Measurements from ENCODE around the gene FBXO34.
A peak's percentile ranks its signal among the peaks of the same experiment; 100 is the strongest.

Gene FBXO34

DNA sequence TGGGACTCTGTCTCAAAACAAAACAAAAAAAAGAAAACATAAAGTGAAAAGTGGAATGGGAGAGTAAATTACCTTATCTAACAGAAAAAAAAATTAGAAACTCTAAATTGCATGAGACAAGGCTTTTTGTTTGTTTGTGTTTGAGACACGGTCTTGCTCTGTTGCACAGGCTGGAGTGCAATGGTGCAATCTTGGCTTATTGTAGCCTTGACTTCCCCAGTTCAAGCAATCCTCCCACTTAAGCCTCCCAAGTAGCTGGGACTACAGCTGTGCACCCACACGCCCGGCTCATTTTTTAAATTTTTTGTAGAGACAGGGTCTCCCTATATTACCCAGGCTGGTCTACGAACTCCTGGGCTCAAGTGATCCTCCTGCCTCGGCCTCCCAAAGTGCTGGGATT, 17.9 kb upstream of the FBXO34 start:
- DNase-seq (ENCODE audit: low spot score), result no peak
- TF ChIP-seq, protein P1, sequence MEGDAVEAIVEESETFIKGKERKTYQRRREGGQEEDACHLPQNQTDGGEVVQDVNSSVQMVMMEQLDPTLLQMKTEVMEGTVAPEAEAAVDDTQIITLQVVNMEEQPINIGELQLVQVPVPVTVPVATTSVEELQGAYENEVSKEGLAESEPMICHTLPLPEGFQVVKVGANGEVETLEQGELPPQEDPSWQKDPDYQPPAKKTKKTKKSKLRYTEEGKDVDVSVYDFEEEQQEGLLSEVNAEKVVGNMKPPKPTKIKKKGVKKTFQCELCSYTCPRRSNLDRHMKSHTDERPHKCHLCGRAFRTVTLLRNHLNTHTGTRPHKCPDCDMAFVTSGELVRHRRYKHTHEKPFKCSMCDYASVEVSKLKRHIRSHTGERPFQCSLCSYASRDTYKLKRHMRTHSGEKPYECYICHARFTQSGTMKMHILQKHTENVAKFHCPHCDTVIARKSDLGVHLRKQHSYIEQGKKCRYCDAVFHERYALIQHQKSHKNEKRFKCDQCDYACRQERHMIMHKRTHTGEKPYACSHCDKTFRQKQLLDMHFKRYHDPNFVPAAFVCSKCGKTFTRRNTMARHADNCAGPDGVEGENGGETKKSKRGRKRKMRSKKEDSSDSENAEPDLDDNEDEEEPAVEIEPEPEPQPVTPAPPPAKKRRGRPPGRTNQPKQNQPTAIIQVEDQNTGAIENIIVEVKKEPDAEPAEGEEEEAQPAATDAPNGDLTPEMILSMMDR (IDR thresholded peaks at IDR 0.05; ENCODE audit: extremely low read depth, missing control alignments), result no peak

DNA sequence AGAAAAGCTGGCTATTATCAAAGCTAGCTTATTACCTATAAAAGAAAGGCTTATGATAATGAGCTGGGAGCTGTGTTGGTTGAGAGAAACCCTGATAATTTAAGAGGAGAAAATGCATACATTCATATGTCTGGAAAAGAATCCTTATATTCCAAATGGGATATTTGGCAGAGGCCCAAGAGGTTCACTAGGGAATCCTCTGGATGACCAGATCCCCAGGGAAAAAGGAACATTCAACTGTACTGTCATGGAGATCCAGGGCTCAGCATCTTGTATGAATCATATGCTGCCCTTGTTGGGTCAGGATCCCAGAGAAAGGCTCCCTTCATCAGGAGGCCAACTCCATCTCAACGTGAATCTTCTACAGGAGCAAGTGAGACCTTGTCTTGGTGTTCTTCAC, 16.6 kb upstream of the FBXO34 start:
- DNase-seq (ENCODE audit: low spot score), result no peak
- TF ChIP-seq, protein P1 (IDR thresholded peaks at IDR 0.05; ENCODE audit: extremely low read depth, missing control alignments), result no peak

DNA sequence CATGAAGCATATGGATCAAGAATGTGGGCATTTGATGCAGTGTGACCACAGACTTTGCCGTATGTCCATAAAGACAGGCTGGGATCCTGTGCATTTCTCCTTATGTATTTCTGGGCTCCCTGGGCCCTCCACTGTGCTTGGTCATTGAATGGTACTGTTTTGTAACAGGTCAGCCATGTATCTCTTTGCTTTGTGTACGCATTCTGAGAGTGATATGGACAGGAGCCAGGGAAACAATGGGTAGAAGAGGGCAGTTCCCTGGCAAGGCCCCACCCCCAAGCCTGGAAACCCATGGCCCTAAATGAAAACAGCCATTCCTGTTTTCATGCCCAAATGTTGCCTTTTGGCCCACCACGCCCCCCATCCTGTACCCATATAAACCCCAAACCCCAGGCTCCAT, 15.2 kb upstream of the FBXO34 start:
- TF ChIP-seq, protein P1 (IDR thresholded peaks at IDR 0.05; ENCODE audit: extremely low read depth, missing control alignments), result no peak
- DNase-seq (ENCODE audit: low spot score), result no peak

GRCh38 chr14:55256586-55256985, 14.6 kb upstream of the FBXO34 start:
- TF ChIP-seq, protein P1 (IDR thresholded peaks at IDR 0.05; ENCODE audit: extremely low read depth, missing control alignments), result no peak
- no peak for DNase-seq (ENCODE audit: low spot score)

DNA sequence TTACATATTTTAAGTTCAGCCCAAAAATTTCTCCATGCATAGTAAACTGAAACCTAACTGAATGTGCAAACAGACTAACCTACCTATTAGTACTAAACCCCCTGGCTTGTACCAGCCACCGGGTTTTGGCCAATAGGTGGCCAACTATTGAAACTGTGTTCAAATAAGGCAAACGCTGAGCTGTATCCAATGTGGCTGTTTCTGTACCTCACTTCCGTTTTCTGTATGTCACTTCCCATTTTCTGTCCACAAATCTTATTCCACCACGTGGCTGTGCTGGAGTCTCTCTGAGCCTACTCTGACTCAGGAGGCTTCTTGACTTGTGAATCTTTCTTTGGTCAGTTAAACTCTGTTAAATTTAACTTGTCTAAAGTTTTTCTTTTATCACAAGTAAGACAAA, 6.0 kb upstream of the FBXO34 start:
- TF ChIP-seq, protein P1 (IDR thresholded peaks at IDR 0.05; ENCODE audit: extremely low read depth, missing control alignments), result no peak
- DNase-seq (ENCODE audit: low spot score), result no peak

- TF ChIP-seq, protein P1 (IDR thresholded peaks at IDR 0.05; ENCODE audit: extremely low read depth, missing control alignments), result no peak
- no peak for DNase-seq (ENCODE audit: low spot score)
These were observed 3.4 kb upstream of the FBXO34 start for GRCh38 chr14:55267820-55268219.

GRCh38 chr14:55271572-55272298, 514 bp downstream of the FBXO34 start:
- peak; percentile 86 for DNase-seq (ENCODE audit: low spot score)
- TF ChIP-seq, protein P1 (IDR thresholded peaks at IDR 0.05; ENCODE audit: extremely low read depth, missing control alignments), result no peak

Measured in GM20000 (cell line).